Karpas-422 (cell line): Measurements from ENCODE around the gene TPSB2. TPM values are rescaled to one million over a fixed set of nuclear protein-coding genes. Genes with fewer than 3 reads are reported as not detected.
A peak's percentile ranks its signal among the peaks of the same experiment; 100 is the strongest.

Experiments used
- DNase-seq: peaks from one replicate; pipeline ENCODE4 v3.0.0-alpha.2; 2015
- H2AFZ ChIP-seq: fragments of 200-600 bp; sonication (generic); 2 replicates; pipeline ENCODE4 v1.6.1; 2014; ENCODE audit warnings: antibody characterized with exemption, low read length, mixed read lengths
- H3K27ac ChIP-seq: fragments of 200-600 bp; sonication (generic); 2 replicates; pipeline ENCODE4 v1.5.1; 2014; ENCODE audit warnings: mild to moderate bottlenecking, low read length, moderate library complexity
- H3K27me3 ChIP-seq: fragments of 200-600 bp; sonication (generic); 2 replicates; pipeline ENCODE4 v1.6.1; 2014; ENCODE audit warnings: low read length, mixed read lengths
- H3K36me3 ChIP-seq: fragments of 200-600 bp; sonication (generic); 2 replicates; pipeline ENCODE4 v1.6.1; 2014; ENCODE audit warnings: low read length, mixed read lengths; ENCODE audit not compliant: insufficient read depth
- H3K4me1 ChIP-seq: fragments of 200-600 bp; sonication (generic); 2 replicates; pipeline ENCODE4 v1.6.1; 2014; ENCODE audit warnings: mild to moderate bottlenecking, low read length, mixed read lengths
- H3K4me2 ChIP-seq: fragments of 200-600 bp; sonication (generic); 2 replicates; pipeline ENCODE4 v1.6.1; 2014; ENCODE audit warnings: low read length, low read depth, mild to moderate bottlenecking; ENCODE audit not compliant: poor library complexity, severe bottlenecking
- H3K4me3 ChIP-seq: fragments of 200-600 bp; sonication (generic); 2 replicates; pipeline ENCODE4 v1.5.1; 2014; ENCODE audit warnings: mild to moderate bottlenecking, antibody characterized with exemption, low read length, mixed read lengths
- H3K79me2 ChIP-seq: fragments of 200-600 bp; sonication (generic); 2 replicates; pipeline ENCODE4 v1.6.1; 2014; ENCODE audit warnings: mild to moderate bottlenecking, low read length, mixed read lengths
- H3K9ac ChIP-seq: fragments of 200-600 bp; sonication (generic); 2 replicates; pipeline ENCODE4 v1.6.0; 2014; ENCODE audit warnings: low read length
- H3K9me2 ChIP-seq: fragments of 200-600 bp; sonication (generic), shearing (Covaris generic); replicated peaks from 2 replicates; pipeline ENCODE4 v1.6.0; 2014; ENCODE audit warnings: mild to moderate bottlenecking, low read length, moderate library complexity; ENCODE audit not compliant: insufficient read depth
- H3K9me3 ChIP-seq: fragments of 300-700, 200-600 bp; sonication (generic); 2 replicates; pipeline ENCODE4 v1.6.1; 2014; ENCODE audit warnings: low read length, mixed read lengths
- H4K20me1 ChIP-seq: fragments of 200-600 bp; sonication (generic); 2 replicates; pipeline ENCODE4 v1.6.1; 2014; ENCODE audit warnings: mild to moderate bottlenecking, antibody characterized with exemption, low read length, low read depth; ENCODE audit not compliant: insufficient read depth
- total RNA-seq: library from RNA; depleted of rRNA; stranded (reverse); fragments of >200 nt; shearing (Covaris generic); gene quantifications from 2 replicates; pipeline ENCODE4 v1.2.3, GENCODE V29; 2014; ENCODE audit warnings: low replicate concordance

Gene TPSB2
- total RNA-seq, 1 experiment from 2014 or later = not detected

GRCh38 chr16:1209081-1209480, 20.9 kb downstream of the TPSB2 start:
- H3K4me3 ChIP-seq = no peak overlapping the region
- H4K20me1 ChIP-seq = no peaks in the 10 kb centered on the region; the same call in 1 of the 2 replicates
- H3K36me3 ChIP-seq = no peaks in the 10 kb centered on the region
- no peak overlapping the region for H2AFZ ChIP-seq
- no peaks in the 10 kb centered on the region for H3K9me2 ChIP-seq
- no peak overlapping the region for H3K4me2 ChIP-seq
- H3K9me3 ChIP-seq = no peaks in the 10 kb centered on the region
- H3K4me1 ChIP-seq = no peaks in the 10 kb centered on the region
- no peak for DNase-seq
- no peak overlapping the region for H3K9ac ChIP-seq
- no peaks in the 10 kb centered on the region for H3K27me3 ChIP-seq
- no peak overlapping the region for H3K27ac ChIP-seq
- H3K79me2 ChIP-seq = no peaks in the 10 kb centered on the region

- DNase-seq = no peak
Observed at GRCh38 chr16:1208239-1208830, 21.6 kb downstream of the TPSB2 start.

GRCh38 chr16:1206786-1207185, 23.2 kb downstream of the TPSB2 start:
- no peaks in the 10 kb centered on the region for H3K9me3 ChIP-seq
- H3K4me2 ChIP-seq = no peak overlapping the region
- H3K27ac ChIP-seq = no peak overlapping the region
- no peak overlapping the region for H3K9ac ChIP-seq
- no peaks in the 10 kb centered on the region for H3K36me3 ChIP-seq
- no peak overlapping the region for H3K4me3 ChIP-seq
- H3K9me2 ChIP-seq = no peaks in the 10 kb centered on the region
- H4K20me1 ChIP-seq = no peaks in the 10 kb centered on the region
- H3K79me2 ChIP-seq = no peaks in the 10 kb centered on the region
- no peaks in the 10 kb centered on the region for H3K27me3 ChIP-seq
- H3K4me1 ChIP-seq = no peaks in the 10 kb centered on the region
- no peak overlapping the region for H2AFZ ChIP-seq
- no peak for DNase-seq

More at GRCh38 chr16:1208239-1208830, 21.6 kb downstream of the TPSB2 start:
- H3K27ac ChIP-seq = no peak overlapping the region
- no peaks in the 10 kb centered on the region for H3K36me3 ChIP-seq
- no peaks in the 10 kb centered on the region for H3K9me3 ChIP-seq
- H3K9me2 ChIP-seq = no peaks in the 10 kb centered on the region
- H3K4me2 ChIP-seq = no peak overlapping the region
- H3K27me3 ChIP-seq = no peaks in the 10 kb centered on the region
- H3K79me2 ChIP-seq = no peaks in the 10 kb centered on the region
- no peak overlapping the region for H2AFZ ChIP-seq
- H3K9ac ChIP-seq = no peak overlapping the region
- no peaks in the 10 kb centered on the region for H3K4me1 ChIP-seq
- H3K4me3 ChIP-seq = no peak overlapping the region
- H4K20me1 ChIP-seq = no peaks in the 10 kb centered on the region

GRCh38 chr16:1206326-1206725, 23.7 kb downstream of the TPSB2 start:
- Histone ChIP-seq H3K36me3 (no peaks in the 10 kb centered on the region), H3K4me1 (no peaks in the 10 kb centered on the region)

GRCh38 chr16:1204933-1205332, 25.1 kb downstream of the TPSB2 start:
- no peaks in the 10 kb centered on the region for H3K9me2 ChIP-seq
- H3K27me3 ChIP-seq = no peaks in the 10 kb centered on the region
- H3K36me3 ChIP-seq = no peaks in the 10 kb centered on the region
- H3K27ac ChIP-seq = no peak overlapping the region
- no peaks in the 10 kb centered on the region for H4K20me1 ChIP-seq
- H3K4me3 ChIP-seq = no peak overlapping the region
- no peak for DNase-seq
- H3K79me2 ChIP-seq = no peaks in the 10 kb centered on the region
- H3K9ac ChIP-seq = no peak overlapping the region
- H2AFZ ChIP-seq = no peak overlapping the region
- H3K4me1 ChIP-seq = no peaks in the 10 kb centered on the region
- H3K9me3 ChIP-seq = no peaks in the 10 kb centered on the region
- H3K4me2 ChIP-seq = no peak overlapping the region

More at GRCh38 chr16:1206326-1206725, 23.7 kb downstream of the TPSB2 start:
- Histone ChIP-seq H3K27me3 (no peaks in the 10 kb centered on the region), H2AFZ (no peak overlapping the region), H3K79me2 (no peaks in the 10 kb centered on the region), H3K9me2 (no peaks in the 10 kb centered on the region), H3K9ac (no peak overlapping the region), H3K4me3 (no peak overlapping the region), H4K20me1 (no peaks in the 10 kb centered on the region), H3K9me3 (no peaks in the 10 kb centered on the region), H3K4me2 (no peak overlapping the region), H3K27ac (no peak overlapping the region)
- DNase-seq = peak; percentile 48

GRCh38 chr16:1202274-1202673, 27.7 kb downstream of the TPSB2 start:
- Histone ChIP-seq H4K20me1 (no peaks in the 10 kb centered on the region), H3K4me2 (no peak overlapping the region), H3K4me3 (no peak overlapping the region), H3K27me3 (no peaks in the 10 kb centered on the region), H3K4me1 (no peaks in the 10 kb centered on the region), H3K79me2 (no peaks in the 10 kb centered on the region), H3K27ac (no peak overlapping the region), H2AFZ (no peak overlapping the region), H3K9me3 (no peaks in the 10 kb centered on the region), H3K36me3 (no peaks in the 10 kb centered on the region), H3K9ac (no peak overlapping the region), H3K9me2 (no peaks in the 10 kb centered on the region)
- no peak for DNase-seq

GRCh38 chr16:1201444-1201843, 28.5 kb downstream of the TPSB2 start:
- no peaks in the 10 kb centered on the region for H3K36me3 ChIP-seq
- H3K27ac ChIP-seq = no peak overlapping the region
- H3K9ac ChIP-seq = no peak overlapping the region
- H3K79me2 ChIP-seq = no peaks in the 10 kb centered on the region
- H3K9me3 ChIP-seq = no peaks in the 10 kb centered on the region
- H3K4me2 ChIP-seq = no peak overlapping the region
- DNase-seq = no peak
- H4K20me1 ChIP-seq = no peaks in the 10 kb centered on the region
- no peak overlapping the region for H3K4me3 ChIP-seq
- no peaks in the 10 kb centered on the region for H3K4me1 ChIP-seq
- no peaks in the 10 kb centered on the region for H3K9me2 ChIP-seq
- H3K27me3 ChIP-seq = no peaks in the 10 kb centered on the region
- H2AFZ ChIP-seq = no peak overlapping the region

- Histone ChIP-seq H3K27ac (no peak overlapping the region), H3K9ac (no peak overlapping the region), H3K79me2 (no peaks in the 10 kb centered on the region), H3K36me3 (no peaks in the 10 kb centered on the region), H3K9me2 (no peaks in the 10 kb centered on the region), H3K4me3 (no peak overlapping the region), H3K4me2 (no peak overlapping the region), H3K9me3 (no peaks in the 10 kb centered on the region), H3K4me1 (no peaks in the 10 kb centered on the region), H2AFZ (no peak overlapping the region), H3K27me3 (no peaks in the 10 kb centered on the region), H4K20me1 (no peaks in the 10 kb centered on the region)
- DNase-seq = no peak
Observed at GRCh38 chr16:1200014-1200627, 29.9 kb downstream of the TPSB2 start.
